Esophagus squamous epithelium (tissue), 4 donors: ENCODE results near the gene HSD11B2.

Source experiments
- POLR2A ChIP-seq, 4 donors: fragments of 450-650 bp; IDR thresholded peaks; one replicate each; pipeline ENCODE4 v1.6.1; 2017; ENCODE audit warnings: antibody characterized with exemption in 4 of 4, mild to moderate bottlenecking in 4 of 4, moderate library complexity in 3 of 4
- TF ChIP-seq, protein P1 (sequence below), 6 experiments: fragments of 450-650 bp in 4 of 6; fragments of 200-600 bp in 2 of 6; sonication (generic) in 2 of 6; IDR thresholded peaks; one replicate each; pipeline ENCODE4 v1.5.1; 2016 to 2019; ENCODE audit warnings: antibody characterized with exemption in 6 of 6, mild to moderate bottlenecking in 4 of 6, moderate library complexity in 4 of 6

DNA sequence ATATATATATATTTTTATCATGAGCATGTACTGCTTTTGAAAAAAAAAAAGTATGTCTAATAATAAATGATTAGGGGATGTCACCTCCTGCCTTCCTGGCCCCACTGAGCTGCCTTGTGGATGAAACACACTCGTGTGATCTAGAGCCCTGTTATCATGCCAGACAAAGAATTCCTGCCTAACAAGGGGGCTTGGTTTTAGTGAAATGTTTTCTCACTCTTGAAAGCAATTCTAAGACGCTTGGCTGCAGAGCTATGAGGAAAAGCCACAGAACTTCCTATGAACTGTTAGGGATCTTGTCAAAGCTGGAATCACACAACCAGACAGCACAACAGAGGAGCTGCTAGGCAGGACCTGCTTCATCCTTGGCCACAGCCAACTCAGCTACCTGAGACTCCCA, 18.6 kb upstream of the HSD11B2 start:
- TF ChIP-seq, protein P1, sequence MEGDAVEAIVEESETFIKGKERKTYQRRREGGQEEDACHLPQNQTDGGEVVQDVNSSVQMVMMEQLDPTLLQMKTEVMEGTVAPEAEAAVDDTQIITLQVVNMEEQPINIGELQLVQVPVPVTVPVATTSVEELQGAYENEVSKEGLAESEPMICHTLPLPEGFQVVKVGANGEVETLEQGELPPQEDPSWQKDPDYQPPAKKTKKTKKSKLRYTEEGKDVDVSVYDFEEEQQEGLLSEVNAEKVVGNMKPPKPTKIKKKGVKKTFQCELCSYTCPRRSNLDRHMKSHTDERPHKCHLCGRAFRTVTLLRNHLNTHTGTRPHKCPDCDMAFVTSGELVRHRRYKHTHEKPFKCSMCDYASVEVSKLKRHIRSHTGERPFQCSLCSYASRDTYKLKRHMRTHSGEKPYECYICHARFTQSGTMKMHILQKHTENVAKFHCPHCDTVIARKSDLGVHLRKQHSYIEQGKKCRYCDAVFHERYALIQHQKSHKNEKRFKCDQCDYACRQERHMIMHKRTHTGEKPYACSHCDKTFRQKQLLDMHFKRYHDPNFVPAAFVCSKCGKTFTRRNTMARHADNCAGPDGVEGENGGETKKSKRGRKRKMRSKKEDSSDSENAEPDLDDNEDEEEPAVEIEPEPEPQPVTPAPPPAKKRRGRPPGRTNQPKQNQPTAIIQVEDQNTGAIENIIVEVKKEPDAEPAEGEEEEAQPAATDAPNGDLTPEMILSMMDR (IDR thresholded peaks at IDR 0.05) = no peak
- TF ChIP-seq POLR2A (IDR thresholded peaks at IDR 0.05) = no peak
